SK-N-SH treated with all-trans-retinoic acid at 6 μM for 48 hours (cell line): ENCODE measurements around the gene PTPRJ.

Experiments
- ATAC-seq: fragments of 200-7000 bp; cut with Tn5 transposase; 3 replicates; pipeline ENCODE4 v1.9.1; 2020; ENCODE audit warnings: mild to moderate bottlenecking, moderate library complexity
- ARNTL ChIP-seq: fragments of 450-650 bp; formaldehyde crosslinking; IDR thresholded peaks from 2 replicates; pipeline ENCODE4 v1.5.0; 2020; ENCODE audit warnings: low read depth, mild to moderate bottlenecking, moderate library complexity, borderline replicate concordance
- BACH2 ChIP-seq: fragments of 250-450 bp; sonication (Bioruptor Pico); IDR thresholded peaks from 2 replicates; pipeline ENCODE4 v1.9.0; 2021; ENCODE audit warnings: mild to moderate bottlenecking, borderline replicate concordance
- CREB5 ChIP-seq: fragments of 250-450 bp; sonication (Bioruptor Pico); IDR thresholded peaks from 2 replicates; pipeline ENCODE4 v1.5.1; 2020; ENCODE audit warnings: low read depth, mild to moderate bottlenecking, moderate library complexity
- CSDC2 ChIP-seq: fragments of 250-450 bp; sonication (Bioruptor Pico); IDR thresholded peaks from 2 replicates; pipeline ENCODE4 v1.5.0; 2020; ENCODE audit warnings: mild to moderate bottlenecking, moderate library complexity
- ESRRG ChIP-seq: fragments of 250-450 bp; sonication (Bioruptor Pico); IDR thresholded peaks from 2 replicates; pipeline ENCODE4 v1.6.1; 2021; ENCODE audit warnings: mild to moderate bottlenecking
- GLIS3 ChIP-seq: fragments of 250-450 bp; sonication (Bioruptor Pico); IDR thresholded peaks from 2 replicates; pipeline ENCODE4 v1.5.0; 2020; ENCODE audit warnings: mild to moderate bottlenecking, moderate library complexity
- ISL1 ChIP-seq: fragments of 250-450 bp; sonication (Bioruptor Pico); IDR thresholded peaks from 2 replicates; pipeline ENCODE4 v2.1.2; 2022; ENCODE audit warnings: mild to moderate bottlenecking, moderate library complexity
- OSR1 ChIP-seq: fragments of 250-450 bp; sonication (Bioruptor Pico); IDR thresholded peaks from 2 replicates; pipeline ENCODE4 v1.8.0; 2022; ENCODE audit warnings: moderate library complexity, mild to moderate bottlenecking, inconsistent platforms
- PATZ1 ChIP-seq: fragments of 250-450 bp; sonication (Bioruptor Pico); IDR thresholded peaks from 2 replicates; pipeline ENCODE4 v1.8.0; 2020; ENCODE audit warnings: mild to moderate bottlenecking, moderate library complexity, borderline replicate concordance
- PPARA ChIP-seq: fragments of 250-450 bp; sonication (Bioruptor Pico); IDR thresholded peaks from 2 replicates; pipeline ENCODE4 v1.5.0; 2020; ENCODE audit warnings: mild to moderate bottlenecking, borderline replicate concordance
- RARB ChIP-seq: fragments of 250-450 bp; sonication (Bioruptor Pico); IDR thresholded peaks from 2 replicates; pipeline ENCODE4 v1.8.0; 2021; ENCODE audit warnings: mild to moderate bottlenecking, moderate library complexity
- SNAI2 ChIP-seq: fragments of 250-450 bp; sonication (Bioruptor Pico); IDR thresholded peaks from 2 replicates; pipeline ENCODE4 v1.5.0; 2020; ENCODE audit warnings: mild to moderate bottlenecking, moderate library complexity
- TCF4 ChIP-seq: fragments of 250-450 bp; sonication (Bioruptor Pico); IDR thresholded peaks from 2 replicates; pipeline ENCODE4 v1.8.0; 2021; ENCODE audit warnings: mild to moderate bottlenecking, moderate library complexity, borderline replicate concordance
- TOX ChIP-seq: fragments of 250-450 bp; sonication (Bioruptor Pico); IDR thresholded peaks from 2 replicates; pipeline ENCODE4 v1.8.0; 2021; ENCODE audit warnings: mild to moderate bottlenecking, moderate library complexity, borderline replicate concordance
- ZFP3 ChIP-seq: fragments of 250-450 bp; sonication (Bioruptor Pico); IDR thresholded peaks from 2 replicates; pipeline ENCODE4 v1.5.0; 2020; ENCODE audit warnings: mild to moderate bottlenecking, moderate library complexity
- ZNF565 ChIP-seq: fragments of 450-650 bp; formaldehyde crosslinking; conservative IDR thresholded peaks from 2 replicates; pipeline ENCODE4 v1.5.0; 2020; ENCODE audit warnings: low read depth, mild to moderate bottlenecking, moderate library complexity
- TF ChIP-seq, protein P1 (sequence below): fragments of 250-450 bp; sonication (Bioruptor Pico); IDR thresholded peaks from 2 replicates; pipeline ENCODE4 v1.5.1; 2021; ENCODE audit warnings: mild to moderate bottlenecking, moderate library complexity
- TF ChIP-seq, protein P2 (sequence below): fragments of 250-450 bp; sonication (Bioruptor Pico); IDR thresholded peaks from 2 replicates; pipeline ENCODE4 v1.8.0; 2021; ENCODE audit warnings: low read depth, mild to moderate bottlenecking, moderate library complexity, borderline replicate concordance

Gene PTPRJ

DNA sequence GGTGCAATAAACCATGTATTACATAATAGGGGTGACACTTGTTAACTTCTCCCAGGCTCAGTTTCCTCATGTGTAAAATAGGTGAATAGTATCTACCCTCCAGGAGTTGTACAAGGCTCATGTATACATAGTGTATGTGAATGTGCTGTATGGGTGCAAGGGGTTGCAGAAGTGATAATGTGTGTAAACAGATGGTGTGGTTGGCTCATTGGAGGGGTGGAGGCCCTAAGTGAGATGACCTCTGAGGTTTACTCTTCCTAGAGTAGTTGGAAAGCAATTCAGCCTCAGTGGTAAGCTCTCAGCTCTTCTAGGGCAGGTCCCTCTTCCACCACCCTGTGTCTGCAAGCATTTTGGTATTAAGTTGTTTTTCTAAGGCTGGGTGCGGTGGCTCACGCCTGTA is 102.4 kb downstream of the PTPRJ start (continued):
- TF ChIP-seq, protein P1, sequence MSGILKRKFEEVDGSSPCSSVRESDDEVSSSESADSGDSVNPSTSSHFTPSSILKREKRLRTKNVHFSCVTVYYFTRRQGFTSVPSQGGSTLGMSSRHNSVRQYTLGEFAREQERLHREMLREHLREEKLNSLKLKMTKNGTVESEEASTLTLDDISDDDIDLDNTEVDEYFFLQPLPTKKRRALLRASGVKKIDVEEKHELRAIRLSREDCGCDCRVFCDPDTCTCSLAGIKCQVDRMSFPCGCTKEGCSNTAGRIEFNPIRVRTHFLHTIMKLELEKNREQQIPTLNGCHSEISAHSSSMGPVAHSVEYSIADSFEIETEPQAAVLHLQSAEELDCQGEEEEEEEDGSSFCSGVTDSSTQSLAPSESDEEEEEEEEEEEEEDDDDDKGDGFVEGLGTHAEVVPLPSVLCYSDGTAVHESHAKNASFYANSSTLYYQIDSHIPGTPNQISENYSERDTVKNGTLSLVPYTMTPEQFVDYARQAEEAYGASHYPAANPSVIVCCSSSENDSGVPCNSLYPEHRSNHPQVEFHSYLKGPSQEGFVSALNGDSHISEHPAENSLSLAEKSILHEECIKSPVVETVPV (CRISPR knock-in tag) = no peak

GRCh38 chr11:48083421-48083820 is 103.1 kb downstream of the PTPRJ start:
- TF ChIP-seq OSR1 (CRISPR knock-in tag) (no peak), PATZ1 (CRISPR knock-in tag) (no peak)
- no peak for ATAC-seq

- TF ChIP-seq ESRRG (CRISPR knock-in tag) (no peak), BACH2 (CRISPR knock-in tag) (no peak), TCF4 (CRISPR knock-in tag) (no peak), ZNF565 (no peak), PPARA (CRISPR knock-in tag) (no peak), ARNTL (no peak), OSR1 (CRISPR knock-in tag) (no peak)
- TF ChIP-seq, protein P2, sequence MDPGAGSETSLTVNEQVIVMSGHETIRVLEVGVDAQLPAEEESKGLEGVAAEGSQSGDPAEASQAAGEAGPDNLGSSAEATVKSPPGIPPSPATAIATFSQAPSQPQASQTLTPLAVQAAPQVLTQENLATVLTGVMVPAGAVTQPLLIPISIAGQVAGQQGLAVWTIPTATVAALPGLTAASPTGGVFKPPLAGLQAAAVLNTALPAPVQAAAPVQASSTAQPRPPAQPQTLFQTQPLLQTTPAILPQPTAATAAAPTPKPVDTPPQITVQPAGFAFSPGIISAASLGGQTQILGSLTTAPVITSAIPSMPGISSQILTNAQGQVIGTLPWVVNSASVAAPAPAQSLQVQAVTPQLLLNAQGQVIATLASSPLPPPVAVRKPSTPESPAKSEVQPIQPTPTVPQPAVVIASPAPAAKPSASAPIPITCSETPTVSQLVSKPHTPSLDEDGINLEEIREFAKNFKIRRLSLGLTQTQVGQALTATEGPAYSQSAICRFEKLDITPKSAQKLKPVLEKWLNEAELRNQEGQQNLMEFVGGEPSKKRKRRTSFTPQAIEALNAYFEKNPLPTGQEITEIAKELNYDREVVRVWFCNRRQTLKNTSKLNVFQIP (CRISPR knock-in tag) = no peak
- TF ChIP-seq, all 23 proteins: peak for 0
- no peak for ATAC-seq
Observed at GRCh38 chr11:48085688-48086087, 105.3 kb downstream of the PTPRJ start.

DNA sequence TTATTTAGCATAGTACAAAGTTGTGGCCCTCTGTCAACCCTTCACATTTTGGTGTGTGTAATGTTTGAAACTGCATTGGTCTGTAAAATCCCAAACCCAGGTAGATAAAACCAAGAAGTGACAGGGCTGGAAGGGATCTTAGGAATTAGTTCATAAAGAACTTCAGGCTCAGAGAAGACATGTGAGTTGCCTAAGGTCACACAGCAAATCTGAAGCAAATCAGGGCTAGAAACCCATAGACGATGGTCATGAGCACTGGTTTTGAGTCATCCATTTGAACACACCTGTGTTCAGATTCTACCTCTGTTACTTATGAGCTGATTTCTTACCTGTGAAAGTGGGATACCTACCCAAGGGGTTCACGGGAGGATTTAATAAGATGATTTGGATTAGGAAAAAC is 107.1 kb downstream of the PTPRJ start:
- no peak for TF ChIP-seq OSR1 (CRISPR knock-in tag)
- TF ChIP-seq PATZ1 (CRISPR knock-in tag) = no peak
- TF ChIP-seq, all 23 proteins: peak for 0
- no peak for ATAC-seq

DNA sequence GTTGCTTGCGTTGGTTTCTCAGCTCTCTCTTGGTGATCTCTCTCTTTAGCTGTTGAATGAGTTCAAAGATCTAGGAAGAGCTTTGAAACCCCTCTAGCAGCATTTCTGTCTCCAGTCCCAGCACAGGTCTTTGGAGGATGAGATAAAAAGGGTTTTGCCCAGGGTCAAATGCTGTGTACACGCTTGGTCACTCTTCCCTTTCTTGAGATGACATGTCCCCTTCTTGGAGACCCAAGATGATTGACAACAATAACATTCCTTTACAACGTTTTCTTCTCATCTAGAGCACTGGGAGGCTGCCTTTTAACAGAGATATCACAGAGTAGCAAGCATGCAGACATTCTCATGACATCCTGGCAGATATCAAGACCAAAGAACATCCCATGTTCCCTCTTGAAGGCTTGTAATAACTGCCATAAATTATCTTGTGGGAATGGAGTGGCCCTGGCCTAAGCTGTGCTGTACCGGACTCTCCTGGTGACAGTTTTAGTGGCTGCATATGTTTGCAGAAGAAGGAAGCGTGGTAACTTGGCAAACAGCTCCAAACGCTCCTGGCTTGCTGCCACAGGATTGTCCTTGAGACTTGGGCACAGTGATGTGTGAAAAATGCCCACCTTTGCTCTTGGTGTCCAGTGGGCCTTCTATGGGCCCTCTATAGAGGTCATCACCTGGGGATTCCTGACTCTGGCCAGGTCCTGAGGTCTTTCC is 107.8 kb downstream of the PTPRJ start:
- ATAC-seq = peak; percentile 34; the same call in 1 of the 3 replicates
- TF ChIP-seq PATZ1 (CRISPR knock-in tag) = no peak
- TF ChIP-seq CSDC2 (CRISPR knock-in tag) = no peak
- no peak for TF ChIP-seq ESRRG (CRISPR knock-in tag)
- no peak for TF ChIP-seq TCF4 (CRISPR knock-in tag)
- TF ChIP-seq ARNTL = no peak
- TF ChIP-seq, protein P1 (CRISPR knock-in tag) = no peak
- TF ChIP-seq ISL1 (CRISPR knock-in tag) = no peak
- TF ChIP-seq CREB5 (CRISPR knock-in tag) = no peak
- TF ChIP-seq ZNF565 = no peak
- no peak for TF ChIP-seq RARB (CRISPR knock-in tag)
- TF ChIP-seq TOX (CRISPR knock-in tag) = no peak
- no peak for TF ChIP-seq ZFP3 (CRISPR knock-in tag)
- TF ChIP-seq GLIS3 (CRISPR knock-in tag) = no peak
- TF ChIP-seq OSR1 (CRISPR knock-in tag) = no peak
- TF ChIP-seq SNAI2 = no peak
- TF ChIP-seq, all 23 proteins: peak for 0
